ENCODE data around the gene AMPD2.

Gene AMPD2

DNA sequence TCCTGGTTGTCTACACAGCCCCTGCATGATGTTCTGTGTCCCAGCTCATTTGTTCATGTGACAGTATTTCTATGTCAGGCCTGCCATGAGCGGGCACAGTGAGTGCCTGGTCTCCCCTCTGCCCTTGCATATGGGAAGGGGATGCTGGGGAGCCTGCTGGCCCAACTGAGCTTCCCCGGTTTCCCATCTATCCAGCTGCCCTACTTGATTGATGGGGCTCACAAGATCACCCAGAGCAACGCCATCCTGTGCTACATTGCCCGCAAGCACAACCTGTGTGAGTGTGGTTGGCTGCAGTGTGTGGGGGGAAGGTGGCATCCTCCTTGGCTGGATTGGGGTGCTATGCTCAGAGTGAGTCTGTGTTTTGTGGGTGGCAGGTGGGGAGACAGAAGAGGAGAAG is 37.8 kb downstream of the AMPD2 start:
- Histone ChIP-seq H3K27me3 (ENCODE audit: insufficient read depth, low read length) (no peaks in the 10 kb centered on the region), H3K9ac (ENCODE audit: low read length) (no peak overlapping the region), H2BK12ac (ENCODE audit: low read length) (no peak overlapping the region), H3K4me2 (ENCODE audit: low read length) (no peak overlapping the region), H2BK5ac (ENCODE audit: low read depth, low read length, poor library complexity) (no peak overlapping the region), H3K79me1 (ENCODE audit: low read length) (peaks cover 6% of the 10 kb centered on the region), H2AK5ac (ENCODE audit: low read length) (no peak overlapping the region), H4K8ac (ENCODE audit: low read depth, low read length) (no peak overlapping the region), H3K14ac (ENCODE audit: low read length) (no peak overlapping the region), H3K9me3 (ENCODE audit: insufficient read depth, low read depth, low read length) (no peaks in the 10 kb centered on the region), H3K4ac (ENCODE audit: low read depth, low read length) (no peak overlapping the region), H2BK120ac (ENCODE audit: insufficient read depth, low read length, poor library complexity) (no peak overlapping the region), H3K23ac (ENCODE audit: low read length) (no peak overlapping the region), H4K91ac (ENCODE audit: low read depth, low read length) (no peak overlapping the region), H3K79me2 (ENCODE audit: control insufficient read depth, insufficient read depth, low read length, poor library complexity) (no peaks in the 10 kb centered on the region), H3K4me3 (ENCODE audit: low read depth, low read length) (no peak overlapping the region), H2AFZ (ENCODE audit: insufficient read depth, low read length, poor library complexity) (no peak overlapping the region), H3K36me3 (ENCODE audit: control insufficient read depth in 1 of 2, insufficient read depth in 2 of 2, low read length in 2 of 2) (no peaks in the 10 kb centered on the region), H3K27ac (ENCODE audit: low read depth, low read length) (no peak overlapping the region), H3K4me1 (ENCODE audit: control insufficient read depth in 1 of 2, insufficient read depth in 2 of 2, low read length in 2 of 2) (peaks cover 3 to 5% of the 10 kb centered on the region in 2 experiments), H4K12ac (ENCODE audit: low read depth, low read length) (no peak overlapping the region), H3K18ac (ENCODE audit: low read length) (no peak overlapping the region)
- DNase-seq, result no peak
- WGBS (ENCODE audit: extremely low coverage, insufficient coverage, insufficient read length), result no CpG with 5 or more reads among the region's 4 CpGs

DNA sequence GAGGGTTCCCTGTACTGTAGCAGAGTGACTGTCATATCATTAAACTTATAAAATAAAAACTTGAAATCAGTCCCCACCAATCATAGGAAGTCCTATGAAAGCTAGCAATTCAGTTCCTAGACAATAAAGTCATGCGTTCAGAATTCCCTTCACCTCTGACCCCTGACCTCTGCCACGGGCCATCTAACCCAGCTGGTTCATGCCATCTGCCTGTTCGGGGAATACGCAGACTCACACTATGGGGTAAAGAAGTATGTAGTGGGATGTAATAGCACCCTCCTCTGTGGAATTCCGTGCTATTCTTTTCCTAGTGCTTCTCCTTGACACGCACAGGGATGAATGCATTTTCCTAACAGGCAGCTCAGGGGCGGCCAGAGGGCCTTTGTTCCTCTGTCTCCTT is 38.3 kb downstream of the AMPD2 start:
- DNase-seq, result no peak
- H3K14ac ChIP-seq (ENCODE audit: low read length), result no peak overlapping the region
- H2AK5ac ChIP-seq (ENCODE audit: low read length), result no peak overlapping the region
- H2BK120ac ChIP-seq (ENCODE audit: insufficient read depth, low read length, poor library complexity), result no peak overlapping the region
- H3K4me3 ChIP-seq (ENCODE audit: low read depth, low read length), result no peak overlapping the region
- no peak overlapping the region for H4K12ac ChIP-seq (ENCODE audit: low read depth, low read length)
- H3K9ac ChIP-seq (ENCODE audit: low read length), result no peak overlapping the region
- no peaks in the 10 kb centered on the region for H3K79me2 ChIP-seq (ENCODE audit: control insufficient read depth, insufficient read depth, low read length, poor library complexity)
- peaks cover 3 to 5% of the 10 kb centered on the region in 2 experiments for H3K4me1 ChIP-seq (ENCODE audit: control insufficient read depth in 1 of 2, insufficient read depth in 2 of 2, low read length in 2 of 2)
- no peak overlapping the region for H2BK12ac ChIP-seq (ENCODE audit: low read length)
- H3K9me3 ChIP-seq (ENCODE audit: insufficient read depth, low read depth, low read length), result no peaks in the 10 kb centered on the region
- H3K4me2 ChIP-seq (ENCODE audit: low read length), result no peak overlapping the region
- H4K91ac ChIP-seq (ENCODE audit: low read depth, low read length), result no peak overlapping the region
- H2BK5ac ChIP-seq (ENCODE audit: low read depth, low read length, poor library complexity), result no peak overlapping the region
- no peaks in the 10 kb centered on the region for H3K36me3 ChIP-seq (ENCODE audit: control insufficient read depth in 1 of 2, insufficient read depth in 2 of 2, low read length in 2 of 2)
- H4K8ac ChIP-seq (ENCODE audit: low read depth, low read length), result no peak overlapping the region
- no peak overlapping the region for H3K18ac ChIP-seq (ENCODE audit: low read length)
- H3K27ac ChIP-seq (ENCODE audit: low read depth, low read length), result no peak overlapping the region
- WGBS (ENCODE audit: extremely low coverage, insufficient coverage, insufficient read length), result no CpG with 5 or more reads among the region's 7 CpGs
- H3K27me3 ChIP-seq (ENCODE audit: insufficient read depth, low read length), result no peaks in the 10 kb centered on the region
- H2AFZ ChIP-seq (ENCODE audit: insufficient read depth, low read length, poor library complexity), result no peak overlapping the region
- H3K23ac ChIP-seq (ENCODE audit: low read length), result no peak overlapping the region
- peaks cover 6% of the 10 kb centered on the region for H3K79me1 ChIP-seq (ENCODE audit: low read length)
- H3K4ac ChIP-seq (ENCODE audit: low read depth, low read length), result no peak overlapping the region

DNA sequence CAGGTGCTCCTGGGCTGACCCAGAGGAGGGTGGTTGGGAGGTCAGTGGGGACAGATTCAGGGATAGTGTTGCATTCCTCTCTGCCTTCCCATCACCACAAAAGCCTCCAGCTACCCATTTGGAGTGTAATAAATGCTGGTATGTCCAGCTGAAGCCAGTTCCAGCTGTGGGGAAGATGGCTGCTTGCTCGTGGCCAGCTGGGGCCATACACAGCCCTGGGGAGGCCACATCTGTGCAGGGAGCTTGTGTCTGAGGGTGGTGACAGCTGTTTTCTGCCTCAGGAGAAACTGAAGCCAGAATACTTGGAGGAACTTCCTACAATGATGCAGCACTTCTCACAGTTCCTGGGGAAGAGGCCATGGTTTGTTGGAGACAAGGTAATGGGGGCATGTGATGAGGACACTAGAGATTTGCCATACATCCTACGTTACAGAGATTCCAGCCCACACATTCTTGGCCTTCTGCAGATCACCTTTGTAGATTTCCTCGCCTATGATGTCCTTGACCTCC is 39.0 kb downstream of the AMPD2 start:
- no peak overlapping the region for H3K9ac ChIP-seq (ENCODE audit: low read length)
- no peak overlapping the region for H4K8ac ChIP-seq (ENCODE audit: low read depth, low read length)
- no peaks in the 10 kb centered on the region for H3K79me2 ChIP-seq (ENCODE audit: control insufficient read depth, insufficient read depth, low read length, poor library complexity)
- no peak overlapping the region for H2AK5ac ChIP-seq (ENCODE audit: low read length)
- H3K4me3 ChIP-seq (ENCODE audit: low read depth, low read length), result no peak overlapping the region
- no peak overlapping the region for H2BK5ac ChIP-seq (ENCODE audit: low read depth, low read length, poor library complexity)
- no peak overlapping the region for H3K27ac ChIP-seq (ENCODE audit: low read depth, low read length)
- no peak overlapping the region for H3K4me2 ChIP-seq (ENCODE audit: low read length)
- no peaks in the 10 kb centered on the region for H3K27me3 ChIP-seq (ENCODE audit: insufficient read depth, low read length)
- H2BK12ac ChIP-seq (ENCODE audit: low read length), result no peak overlapping the region
- peaks cover 3 to 5% of the 10 kb centered on the region in 2 experiments for H3K4me1 ChIP-seq (ENCODE audit: control insufficient read depth in 1 of 2, insufficient read depth in 2 of 2, low read length in 2 of 2)
- no peak overlapping the region for H2AFZ ChIP-seq (ENCODE audit: insufficient read depth, low read length, poor library complexity)
- peak; percentile 9 to 47 for DNase-seq
- H3K18ac ChIP-seq (ENCODE audit: low read length), result no peak overlapping the region
- no peak overlapping the region for H2BK120ac ChIP-seq (ENCODE audit: insufficient read depth, low read length, poor library complexity)
- H3K36me3 ChIP-seq (ENCODE audit: control insufficient read depth in 1 of 2, insufficient read depth in 2 of 2, low read length in 2 of 2), result no peaks in the 10 kb centered on the region
- no peak overlapping the region for H4K91ac ChIP-seq (ENCODE audit: low read depth, low read length)
- no peaks in the 10 kb centered on the region for H3K9me3 ChIP-seq (ENCODE audit: insufficient read depth, low read depth, low read length)
- no peak overlapping the region for H3K23ac ChIP-seq (ENCODE audit: low read length)
- H3K79me1 ChIP-seq (ENCODE audit: low read length), result peaks cover 6% of the 10 kb centered on the region
- WGBS (ENCODE audit: extremely low coverage, insufficient coverage, insufficient read length), result no CpG with 5 or more reads among the region's 3 CpGs
- H4K12ac ChIP-seq (ENCODE audit: low read depth, low read length), result no peak overlapping the region
- H3K4ac ChIP-seq (ENCODE audit: low read depth, low read length), result no peak overlapping the region
- no peak overlapping the region for H3K14ac ChIP-seq (ENCODE audit: low read length)

- Histone ChIP-seq H2AK5ac (ENCODE audit: low read length) (no peak overlapping the region), H3K14ac (ENCODE audit: low read length) (no peak overlapping the region), H3K27me3 (ENCODE audit: insufficient read depth, low read length) (no peaks in the 10 kb centered on the region), H3K4me1 (ENCODE audit: control insufficient read depth in 1 of 2, insufficient read depth in 2 of 2, low read length in 2 of 2) (peaks cover 3 to 5% of the 10 kb centered on the region in 2 experiments), H2BK5ac (ENCODE audit: low read depth, low read length, poor library complexity) (no peak overlapping the region), H3K18ac (ENCODE audit: low read length) (no peak overlapping the region), H3K9ac (ENCODE audit: low read length) (no peak overlapping the region), H4K91ac (ENCODE audit: low read depth, low read length) (no peak overlapping the region), H2BK120ac (ENCODE audit: insufficient read depth, low read length, poor library complexity) (no peak overlapping the region), H3K4me2 (ENCODE audit: low read length) (no peak overlapping the region), H3K36me3 (ENCODE audit: control insufficient read depth in 1 of 2, insufficient read depth in 2 of 2, low read length in 2 of 2) (no peaks in the 10 kb centered on the region), H4K8ac (ENCODE audit: low read depth, low read length) (no peak overlapping the region), H3K23ac (ENCODE audit: low read length) (no peak overlapping the region), H2AFZ (ENCODE audit: insufficient read depth, low read length, poor library complexity) (no peak overlapping the region), H3K9me3 (ENCODE audit: insufficient read depth, low read depth, low read length) (no peaks in the 10 kb centered on the region), H2BK12ac (ENCODE audit: low read length) (no peak overlapping the region), H3K79me2 (ENCODE audit: control insufficient read depth, insufficient read depth, low read length, poor library complexity) (no peaks in the 10 kb centered on the region), H3K27ac (ENCODE audit: low read depth, low read length) (no peak overlapping the region), H3K4ac (ENCODE audit: low read depth, low read length) (no peak overlapping the region), H3K79me1 (ENCODE audit: low read length) (peaks cover 6% of the 10 kb centered on the region), H4K12ac (ENCODE audit: low read depth, low read length) (no peak overlapping the region), H3K4me3 (ENCODE audit: low read depth, low read length) (no peak overlapping the region)
- DNase-seq, result peak in 1 of 2 donors; percentile 59
- no CpG with 5 or more reads among the region's 2 CpGs for WGBS (ENCODE audit: extremely low coverage, insufficient coverage, insufficient read length)
These were observed 39.5 kb downstream of the AMPD2 start for GRCh38 chr1:109659145-109659544.
